ENCODE results near the gene DEXI.
"Not testable (repeated sequence)": the region's sequence is repeated elsewhere in the genome, so short reads cannot be mapped to it uniquely, and the experiment has no call there.

DEXI gene

GRCh38 chr16:10941127-10941933 is 938 bp downstream of the DEXI start:
- no peak for DNase-seq (ENCODE audit: low read depth)

GRCh38 chr16:10940501-10941079 is 1.7 kb downstream of the DEXI start:
- DNase-seq (ENCODE audit: low read depth): no peak

- DNase-seq (ENCODE audit: low read depth): no peak
Observed at GRCh38 chr16:10939649-10940234, 2.5 kb downstream of the DEXI start.

- no peak for DNase-seq (ENCODE audit: low read depth)
Observed at GRCh38 chr16:10938796-10939648, 3.2 kb downstream of the DEXI start.

- DNase-seq (ENCODE audit: low read depth): no peak
Observed at GRCh38 chr16:10938321-10938720, 3.9 kb downstream of the DEXI start.

GRCh38 chr16:10937068-10937859 is 5.0 kb downstream of the DEXI start:
- DNase-seq (ENCODE audit: low read depth): no peak

GRCh38 chr16:10936272-10936984 is 5.8 kb downstream of the DEXI start:
- DNase-seq (ENCODE audit: low read depth): no peak

- no peak for DNase-seq (ENCODE audit: low read depth)
Observed at GRCh38 chr16:10935226-10935915, 6.9 kb downstream of the DEXI start.

- DNase-seq (ENCODE audit: low read depth): no peak
Observed at GRCh38 chr16:10934325-10935107, 7.8 kb downstream of the DEXI start.

GRCh38 chr16:10933865-10934264 is 8.4 kb downstream of the DEXI start:
- DNase-seq (ENCODE audit: low read depth): no peak

- no peak for DNase-seq (ENCODE audit: low read depth)
Observed at GRCh38 chr16:10932959-10933710, 9.1 kb downstream of the DEXI start.

GRCh38 chr16:10931977-10932632 is 10.2 kb downstream of the DEXI start:
- DNase-seq (ENCODE audit: low read depth): no peak

- DNase-seq (ENCODE audit: low read depth): no peak
Observed at GRCh38 chr16:10931134-10931533, 11.1 kb downstream of the DEXI start.

GRCh38 chr16:10930755-10931093 is 11.5 kb downstream of the DEXI start:
- DNase-seq (ENCODE audit: low read depth): no peak

GRCh38 chr16:10929853-10930754 is 12.2 kb downstream of the DEXI start:
- no peak for DNase-seq (ENCODE audit: low read depth)

GRCh38 chr16:10929097-10929496 is 13.2 kb downstream of the DEXI start:
- not testable (repeated sequence) for DNase-seq (ENCODE audit: low read depth)

- no peak for DNase-seq (ENCODE audit: low read depth)
Observed at GRCh38 chr16:10927497-10928112, 14.7 kb downstream of the DEXI start.
